Stimulated activated memory B cell treated with anti-CD40 and anti-IgM and Interleukin-4, amounts not matched to agents 10 μg/mL and 1 μg/mL and 100 μg/mL, for 72 hours (primary cell): ENCODE measurements around the gene ANKRD16.

Source experiments
- ATAC-seq: fragments of 150-1000 bp; cut with Tn5 transposase; 2 replicates; pipeline ENCODE4 v1.10.0; 2021
- H3K27ac Mint-ChIP-seq: one replicate; pipeline ENCODE4 v1.8.0; 2022; ENCODE audit warnings: mild to moderate bottlenecking, mixed read lengths
- H3K27me3 Mint-ChIP-seq: one replicate; pipeline ENCODE4 v1.8.0; 2022; ENCODE audit warnings: mixed read lengths
- H3K36me3 Mint-ChIP-seq: one replicate; pipeline ENCODE4 v1.8.0; 2022; ENCODE audit warnings: mixed read lengths
- H3K4me1 Mint-ChIP-seq: one replicate; pipeline ENCODE4 v1.8.0; 2022; ENCODE audit warnings: mixed read lengths
- H3K4me3 Mint-ChIP-seq: one replicate; pipeline ENCODE4 v1.8.0; 2022; ENCODE audit warnings: mild to moderate bottlenecking, moderate library complexity, mixed read lengths
- H3K9me3 Mint-ChIP-seq: one replicate; pipeline ENCODE4 v1.8.0; 2022; ENCODE audit warnings: mixed read lengths

ANKRD16 gene

GRCh38 chr10:5816170-5816569 is 73.5 kb downstream of the ANKRD16 start:
- H3K27me3 Mint-ChIP-seq = no peaks in the 10 kb centered on the region
- no peaks in the 10 kb centered on the region for H3K9me3 Mint-ChIP-seq
- peaks cover 11% of the 10 kb centered on the region for H3K36me3 Mint-ChIP-seq
- H3K4me3 Mint-ChIP-seq = peak overlapping the region; percentile 19
- peak; percentile 48 for ATAC-seq
- H3K4me1 Mint-ChIP-seq = peaks cover 79% of the 10 kb centered on the region
- H3K27ac Mint-ChIP-seq = peak overlapping the region; percentile 88

- Mint-ChIP-seq H3K36me3 (peaks cover 14% of the 10 kb centered on the region), H3K27ac (peak overlapping the region; percentile 88), H3K4me3 (peak overlapping the region; percentile 96), H3K4me1 (peaks cover 80% of the 10 kb centered on the region), H3K9me3 (no peaks in the 10 kb centered on the region), H3K27me3 (no peaks in the 10 kb centered on the region)
- ATAC-seq = no peak
Observed at GRCh38 chr10:5814110-5815107, 75.3 kb downstream of the ANKRD16 start.

- Mint-ChIP-seq H3K9me3 (no peaks in the 10 kb centered on the region), H3K36me3 (peaks cover 18% of the 10 kb centered on the region), H3K27me3 (no peaks in the 10 kb centered on the region), H3K27ac (peak within 1 kb of the TSS; percentile 88), H3K4me1 (peaks cover 80% of the 10 kb centered on the region), H3K4me3 (peak within 1 kb of the TSS; percentile 96)
- peak; percentile 94 for ATAC-seq
Observed at GRCh38 chr10:5813341-5814109, 76.2 kb downstream of the ANKRD16 start, which contains the start of gene GDI2. TSS of gene GDI2 (minus strand) at chr10:5813434. CDS start at chr10:5813258, 176 bp downstream.

GRCh38 chr10:5813091-5813340 is 76.7 kb downstream of the ANKRD16 start:
- H3K9me3 Mint-ChIP-seq = no peaks in the 10 kb centered on the region
- H3K4me1 Mint-ChIP-seq = peaks cover 83% of the 10 kb centered on the region
- peaks cover 18% of the 10 kb centered on the region for H3K36me3 Mint-ChIP-seq
- ATAC-seq = peak; percentile 52
- H3K27ac Mint-ChIP-seq = peak overlapping the region; percentile 88
- H3K27me3 Mint-ChIP-seq = no peaks in the 10 kb centered on the region
- H3K4me3 Mint-ChIP-seq = peak overlapping the region; percentile 96

GRCh38 chr10:5812283-5813090 is 77.2 kb downstream of the ANKRD16 start:
- Mint-ChIP-seq H3K4me1 (peaks cover 83% of the 10 kb centered on the region), H3K4me3 (peak overlapping the region; percentile 96), H3K27ac (peak overlapping the region; percentile 88), H3K9me3 (no peaks in the 10 kb centered on the region), H3K27me3 (no peaks in the 10 kb centered on the region), H3K36me3 (peaks cover 18% of the 10 kb centered on the region)
- peak; percentile 59 for ATAC-seq
